Neutrophil (primary cell): ENCODE measurements around the gene KHDRBS1.

Experiments
- H3K27ac ChIP-seq: fragments of 200-600 bp; sonication (generic); 2 replicates; pipeline ENCODE4 v1.5.1; 2016; ENCODE audit warnings: mild to moderate bottlenecking, moderate library complexity
- H3K27me3 ChIP-seq: fragments of 200-600 bp; sonication (generic); 2 replicates; pipeline ENCODE4 v1.6.0; 2016; ENCODE audit warnings: mild to moderate bottlenecking
- H3K36me3 ChIP-seq: fragments of 200-600 bp; sonication (generic); 2 replicates; pipeline ENCODE4 v1.5.1; 2017
- H3K4me1 ChIP-seq, 2 experiments: fragments of 200-600 bp in 1 of 2; sonication (generic) in 1 of 2; 1 replicate in 1 of 2; 2 replicates in 1 of 2; pipeline versions ENCODE4 v1.5.1 to v1.6.1; 2013 to 2016; ENCODE audit warnings: low read depth in 1 of 2, low read length in 1 of 2, mild to moderate bottlenecking in 1 of 2, moderate library complexity in 1 of 2; ENCODE audit not compliant: control insufficient read depth in 1 of 2, insufficient read depth in 1 of 2
- H3K4me3 ChIP-seq, 2 experiments: fragments of 200-600 bp in 1 of 2; sonication (generic) in 1 of 2; 1 replicate in 1 of 2; 2 replicates in 1 of 2; pipeline ENCODE4 v1.5.1; 2013 to 2016; ENCODE audit warnings: low read depth in 1 of 2, low read length in 1 of 2, mild to moderate bottlenecking in 1 of 2, moderate library complexity in 1 of 2
- H3K9me3 ChIP-seq: fragments of 200-600 bp; sonication (generic); 2 replicates; pipeline ENCODE4 v1.5.1; 2016
- CTCF ChIP-seq: fragments of 200-600 bp; sonication (generic); IDR thresholded peaks from 2 replicates; pipeline ENCODE4 v1.5.1; 2016; ENCODE audit warnings: antibody characterized with exemption

KHDRBS1 gene

GRCh38 chr1:32044234-32044633, 30.6 kb downstream of the KHDRBS1 start:
- Histone ChIP-seq H3K27ac (peak overlapping the region; percentile 4), H3K36me3 (peaks cover 30% of the 10 kb centered on the region), H3K27me3 (no peaks in the 10 kb centered on the region), H3K4me1 (peaks cover 0 to 13% of the 10 kb centered on the region in 2 experiments), H3K4me3 (no peak overlapping the region), H3K9me3 (no peaks in the 10 kb centered on the region)
- no peak for TF ChIP-seq CTCF

- Histone ChIP-seq H3K27me3 (no peaks in the 10 kb centered on the region), H3K4me1 (peaks cover 0 to 13% of the 10 kb centered on the region in 2 experiments), H3K27ac (peak overlapping the region; percentile 63), H3K36me3 (peaks cover 43% of the 10 kb centered on the region), H3K9me3 (no peaks in the 10 kb centered on the region), H3K4me3 (no peak overlapping the region)
- no peak for TF ChIP-seq CTCF
These were observed 32.1 kb downstream of the KHDRBS1 start for GRCh38 chr1:32045772-32046171.

GRCh38 chr1:32047701-32048100, 34.0 kb downstream of the KHDRBS1 start:
- Histone ChIP-seq H3K36me3 (peaks cover 61% of the 10 kb centered on the region), H3K27ac (no peak overlapping the region), H3K4me1 (peaks cover 0 to 13% of the 10 kb centered on the region in 2 experiments), H3K9me3 (no peaks in the 10 kb centered on the region), H3K27me3 (no peaks in the 10 kb centered on the region), H3K4me3 (no peak overlapping the region)
- TF ChIP-seq CTCF: no peak

GRCh38 chr1:32048440-32048839, 34.8 kb downstream of the KHDRBS1 start:
- Histone ChIP-seq H3K27me3 (no peaks in the 10 kb centered on the region), H3K4me3 (no peak overlapping the region), H3K4me1 (peaks cover 0 to 13% of the 10 kb centered on the region in 2 experiments), H3K36me3 (peaks cover 69% of the 10 kb centered on the region), H3K9me3 (no peaks in the 10 kb centered on the region), H3K27ac (no peak overlapping the region)
- TF ChIP-seq CTCF: no peak

- no peaks in the 10 kb centered on the region for H3K27me3 ChIP-seq
- H3K4me3 ChIP-seq: no peak overlapping the region
- no peaks in the 10 kb centered on the region for H3K4me1 ChIP-seq
- no peak for TF ChIP-seq CTCF
- H3K9me3 ChIP-seq: no peaks in the 10 kb centered on the region
- H3K36me3 ChIP-seq: peaks cover 94% of the 10 kb centered on the region
- no peak overlapping the region for H3K27ac ChIP-seq
These were observed 38.0 kb downstream of the KHDRBS1 start for GRCh38 chr1:32051706-32052105.

GRCh38 chr1:32052887-32053286, 39.2 kb downstream of the KHDRBS1 start:
- no peaks in the 10 kb centered on the region for H3K4me1 ChIP-seq
- H3K36me3 ChIP-seq: peaks cover 87% of the 10 kb centered on the region
- H3K4me3 ChIP-seq: no peak overlapping the region
- H3K27ac ChIP-seq: no peak overlapping the region
- no peak for TF ChIP-seq CTCF
- H3K9me3 ChIP-seq: no peaks in the 10 kb centered on the region
- H3K27me3 ChIP-seq: no peaks in the 10 kb centered on the region
